IMR-90 (cell line): ENCODE results near the gene ACTRT2. TPM values are rescaled to one million over a fixed set of nuclear protein-coding genes. Genes with fewer than 3 reads are reported as not detected.

ENCODE experiments used
- ATAC-seq: fragments of 200-7000 bp; cut with Tn5 transposase; 2 replicates; pipeline ENCODE4 v1.9.1; 2020; ENCODE audit warnings: low read depth, mild to moderate bottlenecking, moderate library complexity
- BruUV-seq: library from RNA; stranded (reverse); fragments of 400-500 nt; replicated peaks from 2 replicates; lab custom pipeline; 2021; lab: Mats Ljungman, UMichigan
- CTCF ChIA-PET: fragments of 300-600 bp; formaldehyde crosslinking; extraction: SDS; loops from one replicate; lab custom pipeline; 2021; ENCODE audit warnings: antibody characterized with exemption; lab: Yijun Ruan, JAX
- POLR2A ChIA-PET: fragments of 300-600 bp; sonication (Branson Sonifier 250); formaldehyde crosslinking; loops from one replicate; lab custom pipeline; 2022; ENCODE audit warnings: antibody characterized with exemption; ENCODE audit not compliant: unreplicated experiment; lab: Charles Lee
- DNase-seq: peaks from one replicate; pipeline ENCODE4 v3.0.0; 2013
- H2AFZ ChIP-seq: replicated peaks from 2 replicates; pipeline ENCODE3; 2013; ENCODE audit warnings: low read length, mild to moderate bottlenecking; ENCODE audit not compliant: poor library complexity
- H2AK5ac ChIP-seq: 2 replicates; pipeline ENCODE4 v1.6.1; 2013; ENCODE audit warnings: low read depth, low read length, inconsistent platforms
- H2AK9ac ChIP-seq: replicated peaks from 2 replicates; pipeline ENCODE3; 2013; ENCODE audit warnings: mild to moderate bottlenecking, low read depth, low read length, moderate library complexity; ENCODE audit not compliant: poor library complexity
- H2BK120ac ChIP-seq: 2 replicates; pipeline ENCODE4 v1.6.1; 2013; ENCODE audit warnings: low read depth, low read length, inconsistent platforms
- H2BK15ac ChIP-seq: 3 replicates; pipeline ENCODE4 v1.6.1; 2013; ENCODE audit warnings: low read depth, low read length, inconsistent platforms
- H2BK20ac ChIP-seq: 2 replicates; pipeline ENCODE4 v1.6.1; 2013; ENCODE audit warnings: low read depth, mild to moderate bottlenecking, inconsistent platforms, low read length, moderate library complexity
- H2BK5ac ChIP-seq: 2 replicates; pipeline ENCODE4 v1.6.1; 2013; ENCODE audit warnings: mild to moderate bottlenecking, low read depth, low read length, inconsistent platforms; ENCODE audit not compliant: poor library complexity, severe bottlenecking
- H3K14ac ChIP-seq: replicated peaks from 2 replicates; pipeline ENCODE4 v1.6.1; 2013; ENCODE audit warnings: low read depth, low read length, inconsistent platforms
- H3K18ac ChIP-seq: 2 replicates; pipeline ENCODE4 v1.6.1; 2013; ENCODE audit warnings: low read depth, low read length, control low read depth
- H3K23ac ChIP-seq: 2 replicates; pipeline ENCODE4 v1.6.1; 2013; ENCODE audit warnings: low read depth, low read length, inconsistent platforms
- H3K27ac ChIP-seq: 2 replicates; pipeline ENCODE4 v1.5.1; 2013; ENCODE audit warnings: mild to moderate bottlenecking, control low read depth, low read length; ENCODE audit not compliant: insufficient read depth
- H3K27me3 ChIP-seq: 2 replicates; pipeline ENCODE4 v1.6.1; 2013; ENCODE audit warnings: low read length; ENCODE audit not compliant: control insufficient read depth, insufficient read depth
- H3K36me3 ChIP-seq: 2 replicates; pipeline ENCODE4 v1.6.1; 2013; ENCODE audit warnings: low read length, mixed read lengths; ENCODE audit not compliant: control insufficient read depth, insufficient read depth
- H3K4ac ChIP-seq: 2 replicates; pipeline ENCODE4 v1.6.1; 2013; ENCODE audit warnings: low read depth, low read length, inconsistent platforms
- H3K4me1 ChIP-seq: 2 replicates; pipeline ENCODE4 v1.6.1; 2013; ENCODE audit warnings: low read length, mixed read lengths; ENCODE audit not compliant: control insufficient read depth, insufficient read depth
- H3K4me2 ChIP-seq: 2 replicates; pipeline ENCODE4 v1.6.1; 2013; ENCODE audit warnings: low read depth, mild to moderate bottlenecking, control low read depth, low read length, moderate library complexity
- H3K4me3 ChIP-seq: 2 replicates; pipeline ENCODE4 v1.5.1; 2013; ENCODE audit warnings: low read depth, mild to moderate bottlenecking, control low read depth, low read length, moderate library complexity; ENCODE audit not compliant: insufficient read depth
- H3K56ac ChIP-seq: 2 replicates; pipeline ENCODE4 v1.6.1; 2013; ENCODE audit warnings: low read length, inconsistent platforms; ENCODE audit not compliant: insufficient read depth; ENCODE audit errors: extremely low read depth
- H3K79me1 ChIP-seq, 2 experiments: 2 replicates each; pipeline ENCODE4 v1.6.1; 2013; ENCODE audit warnings: low read length in 2 of 2, inconsistent platforms in 1 of 2, low read depth in 1 of 2
- H3K9ac ChIP-seq: 2 replicates; pipeline ENCODE4 v1.6.1; 2013; ENCODE audit warnings: low read depth, low read length, control low read depth
- H3K9me1 ChIP-seq: 2 replicates; pipeline ENCODE4 v1.6.1; 2013; ENCODE audit warnings: low read length, inconsistent platforms; ENCODE audit not compliant: insufficient read depth
- H3K9me3 ChIP-seq: 2 replicates; pipeline ENCODE4 v1.6.1; 2013; ENCODE audit warnings: low read length; ENCODE audit not compliant: control insufficient read depth, insufficient read depth
- H4K20me1 ChIP-seq: 2 replicates; pipeline ENCODE4 v1.6.1; 2013; ENCODE audit warnings: low read length, inconsistent platforms; ENCODE audit not compliant: insufficient read depth
- H4K5ac ChIP-seq: 2 replicates; pipeline ENCODE4 v1.6.1; 2013; ENCODE audit warnings: mild to moderate bottlenecking, low read depth, low read length, control low read depth
- H4K8ac ChIP-seq, 2 experiments: 2 replicates each; pipeline ENCODE4 v1.6.1; 2013; ENCODE audit warnings: low read depth in 2 of 2, low read length in 2 of 2, control low read depth in 1 of 2, inconsistent platforms in 1 of 2
- H4K91ac ChIP-seq: 2 replicates; pipeline ENCODE4 v1.6.1; 2013; ENCODE audit warnings: low read depth, low read length, inconsistent platforms; ENCODE audit not compliant: insufficient read depth
- CEBPB ChIP-seq: IDR thresholded peaks from 2 replicates; pipeline ENCODE4 v1.6.1; 2012; ENCODE audit warnings: low read depth, low read length, improper control_type of control experiment
- CHD1 ChIP-seq: IDR thresholded peaks from 2 replicates; pipeline ENCODE4 v1.6.1; 2012; ENCODE audit warnings: low read depth, low read length, improper control_type of control experiment
- CTCF ChIP-seq: conservative IDR thresholded peaks from 2 replicates; pipeline ENCODE4 v1.5.1; 2012; ENCODE audit warnings: mild to moderate bottlenecking, low read depth, low read length, improper control_type of control experiment
- MAFK ChIP-seq: IDR thresholded peaks from 2 replicates; pipeline ENCODE4 v1.6.1; 2012; ENCODE audit warnings: low read depth, low read length, improper control_type of control experiment
- NFE2L2 ChIP-seq: fragments of 150-350 bp; IDR thresholded peaks from 2 replicates; pipeline ENCODE4 v1.6.1; 2016; ENCODE audit warnings: low read depth, mild to moderate bottlenecking, low read length
- RAD21 ChIP-seq: IDR thresholded peaks from 2 replicates; pipeline ENCODE4 v1.6.1; 2012; ENCODE audit warnings: low read length, improper control_type of control experiment
- RFX5 ChIP-seq: IDR thresholded peaks from 2 replicates; pipeline ENCODE4 v1.8.0; 2012; ENCODE audit warnings: low read depth, mild to moderate bottlenecking, low read length, moderate library complexity
- SMC3 ChIP-seq: fragments of 150-350 bp; IDR thresholded peaks from 2 replicates; pipeline ENCODE4 v1.6.1; 2016; ENCODE audit warnings: low read depth, mild to moderate bottlenecking, antibody characterized with exemption, low read length, moderate library complexity
- WGBS, 2 experiments: methylation state at CpG; one replicate each; pipeline versions ENCODE4 v1.1.5 to v1.1.7; 2013; ENCODE audit warnings: missing lambda C conversion rate in 2 of 2; ENCODE audit not compliant: insufficient read length in 1 of 2; ENCODE audit errors: extremely low coverage in 2 of 2; 5-methylcytosine and 5-hydroxymethylcytosine counted together
- dilution Hi-C: fragments of 300-500 bp; cut with HindIII; formaldehyde crosslinking; loops from one replicate; pipeline ENCODE4 v1.14.3; 2018; ENCODE audit warnings: low sequenced_read_pairs; ENCODE audit not compliant: unreplicated experiment
- in situ Hi-C: fragments of 300-500 bp; cut with MboI; formaldehyde crosslinking; loops from 3 replicates; pipeline ENCODE4 v1.14.3; 2019; ENCODE audit warnings: low sequenced_read_pairs, inconsistent platforms, mixed read lengths
- intact Hi-C: fragments of 100-400 bp; cut with micrococcal nuclease; formaldehyde crosslinking; loops from 2 replicates; pipeline ENCODE4 v1.10.0; 2022
- polyA plus RNA-seq, 3 experiments: library from polyadenylated mRNA; depleted of rRNA; stranded (reverse); fragments of >200 nt; gene quantifications; 2 replicates each; pipeline ENCODE4 v1.2.3, GENCODE V29; 2012; ENCODE audit warnings: low replicate concordance in 1 of 3
- total RNA-seq: library from RNA; depleted of rRNA; stranded (reverse); fragments of >200 nt; gene quantifications from 2 replicates; pipeline ENCODE4 v1.2.3, GENCODE V29; 2012
- TF ChIP-seq, protein P1 (sequence below): fragments of 150-350 bp; IDR thresholded peaks from 2 replicates; pipeline ENCODE4 v1.6.1; 2017; ENCODE audit warnings: mild to moderate bottlenecking, antibody characterized with exemption, low read length, low read depth

Gene ACTRT2
- total and polyA plus RNA-seq, 2 of the 4 experiments (the other 2 are of a cell fraction) = not detected

DNA sequence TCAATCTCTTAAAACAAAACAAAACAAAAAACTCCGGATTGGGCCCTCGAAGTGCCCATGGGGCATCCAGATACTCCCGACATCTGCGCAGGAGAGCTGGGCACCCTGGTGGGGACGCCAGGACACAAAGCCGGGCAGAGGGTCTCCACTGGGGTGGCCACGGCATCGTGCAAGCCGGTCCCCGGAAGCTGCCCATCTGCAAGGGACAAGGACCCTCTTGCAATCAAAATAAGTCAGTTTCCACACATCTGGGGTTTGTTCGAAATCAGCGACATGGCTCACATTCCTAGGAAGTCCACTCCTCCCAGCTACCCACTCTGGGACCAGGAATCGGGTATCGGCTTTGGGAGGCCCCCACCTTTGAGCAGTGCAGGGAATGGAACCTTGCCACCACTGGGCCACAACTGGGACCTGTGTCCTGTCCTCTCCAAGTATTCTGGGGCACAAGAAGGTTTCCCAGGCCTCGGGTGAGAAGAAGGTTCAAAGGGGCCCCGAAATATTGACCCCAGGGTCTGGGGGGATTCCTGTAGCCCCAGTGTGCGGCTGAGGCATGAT is 43.1 kb downstream of the ACTRT2 start (continued):
- TF ChIP-seq RFX5 = no peak
- TF ChIP-seq NFE2L2 = no peak
- TF ChIP-seq, protein P1, sequence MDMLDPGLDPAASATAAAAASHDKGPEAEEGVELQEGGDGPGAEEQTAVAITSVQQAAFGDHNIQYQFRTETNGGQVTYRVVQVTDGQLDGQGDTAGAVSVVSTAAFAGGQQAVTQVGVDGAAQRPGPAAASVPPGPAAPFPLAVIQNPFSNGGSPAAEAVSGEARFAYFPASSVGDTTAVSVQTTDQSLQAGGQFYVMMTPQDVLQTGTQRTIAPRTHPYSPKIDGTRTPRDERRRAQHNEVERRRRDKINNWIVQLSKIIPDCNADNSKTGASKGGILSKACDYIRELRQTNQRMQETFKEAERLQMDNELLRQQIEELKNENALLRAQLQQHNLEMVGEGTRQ = no peak

GRCh38 chr1:3064901-3065300 is 43.6 kb downstream of the ACTRT2 start:
- ATAC-seq (no peak), DNase-seq (no peak)
- Histone ChIP-seq H3K4ac (no peak overlapping the region), H4K20me1 (no peaks in the 10 kb centered on the region), H4K8ac (no peak overlapping the region), H2BK5ac (no peak overlapping the region), H2BK120ac (no peak overlapping the region), H3K56ac (no peak overlapping the region), H3K4me2 (no peak overlapping the region), H3K36me3 (no peaks in the 10 kb centered on the region), H2BK20ac (no peak overlapping the region), H3K9me1 (no peaks in the 10 kb centered on the region), H3K9ac (no peak overlapping the region), H3K23ac (no peak overlapping the region), H3K9me3 (no peaks in the 10 kb centered on the region), H3K4me3 (no peak overlapping the region), H3K79me1 (no peaks in the 10 kb centered on the region), H3K18ac (no peak overlapping the region), H2AK5ac (no peak overlapping the region), H4K91ac (no peak overlapping the region), H2AK9ac (no peak overlapping the region), H3K27ac (no peak overlapping the region), H4K5ac (no peak overlapping the region), H2AFZ (no peak overlapping the region), H3K14ac (no peak overlapping the region), H2BK15ac (no peak overlapping the region), H3K4me1 (peaks cover 2% of the 10 kb centered on the region; the same call in 1 of the 2 replicates), H3K27me3 (peaks cover 63% of the 10 kb centered on the region)
- dilution Hi-C loops = no loop called here
- in situ Hi-C loops = loop anchor here (25.0 kb wide), 1 partner anchor 628 kb away; no protein-coding TSS in a partner anchor
- BruUV-seq = no TSS peak
- ChIA-PET CTCF (no interaction called here), POLR2A (no interaction called here)
- intact Hi-C loops = loop anchor here (10.0 kb wide), 1 partner anchor 250 kb away; no protein-coding TSS in a partner anchor
- WGBS, 2 experiments = 60% methylated on average over 1 of the region's 9 CpGs; no CpG with 5 or more reads in 1 of the 2 experiments
- no peak for TF ChIP-seq SMC3
- TF ChIP-seq CEBPB = no peak
- no peak for TF ChIP-seq MAFK
- no peak for TF ChIP-seq RAD21
- TF ChIP-seq NFE2L2 = no peak
- TF ChIP-seq RFX5 = no peak
- no peak for TF ChIP-seq CHD1
- TF ChIP-seq CTCF = no peak
